PC-9 (cell line): ENCODE measurements around the gene FGFR2.

Source experiments
- CTCF ChIP-seq: fragments of 200-600 bp; sonication (generic); conservative IDR thresholded peaks from 2 replicates; pipeline ENCODE4 v1.6.1; 2017; ENCODE audit warnings: mixed run types, antibody characterized with exemption, mild to moderate bottlenecking, moderate library complexity
- EZH2 ChIP-seq: fragments of 200-600 bp; sonication (generic); IDR thresholded peaks from 2 replicates; pipeline ENCODE4 v1.8.0; 2017; ENCODE audit warnings: antibody characterized with exemption, low read depth

- TF ChIP-seq CTCF (no peak), EZH2 (no peak)
Observed at GRCh38 chr10:121525251-121526134, 72.8 kb downstream of the FGFR2 start.
